Stomach (tissue), 4 donors: ENCODE results near the gene SETDB2.

ENCODE experiments used
- CTCF ChIP-seq, 7 experiments: fragments of 450-650 bp in 4 of 7; fragments of 200-600 bp in 3 of 7; sonication (generic) in 3 of 7; IDR thresholded peaks; one replicate each; pipeline ENCODE4 v1.5.1; 2016 to 2019; ENCODE audit warnings: antibody characterized with exemption in 7 of 7, control low read depth in 2 of 7, mild to moderate bottlenecking in 1 of 7
- EP300 ChIP-seq: sonication (generic); formaldehyde crosslinking; IDR thresholded peaks from one replicate; pipeline ENCODE4 v1.6.1; 2017; ENCODE audit warnings: antibody characterized with exemption
- POLR2A ChIP-seq, 4 donors: fragments of 450-650 bp; IDR thresholded peaks; one replicate each; pipeline ENCODE4 v1.6.1; 2016; ENCODE audit warnings: antibody characterized with exemption in 4 of 4, control low read depth in 2 of 4, mild to moderate bottlenecking in 1 of 4, moderate library complexity in 1 of 4

- no peak for TF ChIP-seq CTCF (IDR thresholded peaks at IDR 0.05)
- TF ChIP-seq EP300: no peak
- no peak for TF ChIP-seq POLR2A (IDR thresholded peaks at IDR 0.05)
These were observed 95.2 kb downstream of the SETDB2 start for GRCh38 chr13:49539313-49539712.
